ENCODE data around the gene CIDEA.
"Not testable (repeated sequence)": the region's sequence is repeated elsewhere in the genome, so short reads cannot be mapped to it uniquely, and the experiment has no call there.

CIDEA gene

GRCh38 chr18:12254136-12254819, at the start of gene CIDEA:
CIDEA (plus strand) TSS chr18:12254361; CDS start chr18:12254384, 23 bp downstream.
- no peak within 1 kb of the TSS for H3K4me3 Mint-ChIP-seq
- no peak for DNase-seq

GRCh38 chr18:12208296-12209153, 45.6 kb upstream of the CIDEA start:
- ATAC-seq; DNase-seq; H3K36me3 Mint-ChIP-seq (ENCODE audit: low read depth); H3K4me1 Mint-ChIP-seq; H3K9me3 Mint-ChIP-seq; H3K27ac Mint-ChIP-seq; H3K27me3 Mint-ChIP-seq; H3K4me3 Mint-ChIP-seq: not testable (repeated sequence)

More at GRCh38 chr18:12254136-12254819, at the start of gene CIDEA:
- Mint-ChIP-seq H3K9me3 (no peaks in the 10 kb centered on the region), H3K27me3 (peaks cover 52% of the 10 kb centered on the region), H3K36me3 (ENCODE audit: low read depth) (no peaks in the 10 kb centered on the region), H3K4me1 (no peaks in the 10 kb centered on the region), H3K27ac (no peak within 1 kb of the TSS)
- ATAC-seq: no peak

- not testable (repeated sequence) for H3K36me3 Mint-ChIP-seq (ENCODE audit: low read depth); H3K27ac Mint-ChIP-seq; H3K27me3 Mint-ChIP-seq; H3K4me3 Mint-ChIP-seq; H3K9me3 Mint-ChIP-seq; DNase-seq; ATAC-seq; H3K4me1 Mint-ChIP-seq
Observed at GRCh38 chr18:12212308-12212707, 41.9 kb upstream of the CIDEA start.

GRCh38 chr18:12214296-12215005, 39.7 kb upstream of the CIDEA start:
- DNase-seq; H3K4me3 Mint-ChIP-seq; H3K27ac Mint-ChIP-seq; H3K9me3 Mint-ChIP-seq; H3K27me3 Mint-ChIP-seq; H3K36me3 Mint-ChIP-seq (ENCODE audit: low read depth); H3K4me1 Mint-ChIP-seq; ATAC-seq: not testable (repeated sequence)

- not testable (repeated sequence) for ATAC-seq; H3K27me3 Mint-ChIP-seq; DNase-seq; H3K4me1 Mint-ChIP-seq; H3K27ac Mint-ChIP-seq; H3K4me3 Mint-ChIP-seq; H3K9me3 Mint-ChIP-seq; H3K36me3 Mint-ChIP-seq (ENCODE audit: low read depth)
Observed at GRCh38 chr18:12216471-12216870, 37.7 kb upstream of the CIDEA start.

GRCh38 chr18:12218603-12219002, 35.6 kb upstream of the CIDEA start:
- not testable (repeated sequence) for ATAC-seq; H3K27ac Mint-ChIP-seq; DNase-seq; H3K4me1 Mint-ChIP-seq; H3K36me3 Mint-ChIP-seq (ENCODE audit: low read depth); H3K4me3 Mint-ChIP-seq; H3K9me3 Mint-ChIP-seq; H3K27me3 Mint-ChIP-seq

GRCh38 chr18:12222041-12222440, 32.1 kb upstream of the CIDEA start:
- ATAC-seq; H3K27me3 Mint-ChIP-seq; H3K36me3 Mint-ChIP-seq (ENCODE audit: low read depth); H3K27ac Mint-ChIP-seq; H3K4me3 Mint-ChIP-seq; H3K4me1 Mint-ChIP-seq; DNase-seq; H3K9me3 Mint-ChIP-seq: not testable (repeated sequence)

- not testable (repeated sequence) for H3K27ac Mint-ChIP-seq; ATAC-seq; H3K4me3 Mint-ChIP-seq; H3K27me3 Mint-ChIP-seq; DNase-seq; H3K4me1 Mint-ChIP-seq; H3K9me3 Mint-ChIP-seq; H3K36me3 Mint-ChIP-seq (ENCODE audit: low read depth)
Observed at GRCh38 chr18:12223326-12223725, 30.8 kb upstream of the CIDEA start.

GRCh38 chr18:12226807-12227206, 27.4 kb upstream of the CIDEA start:
- not testable (repeated sequence) for H3K36me3 Mint-ChIP-seq (ENCODE audit: low read depth); H3K27ac Mint-ChIP-seq; H3K4me3 Mint-ChIP-seq; H3K9me3 Mint-ChIP-seq; H3K27me3 Mint-ChIP-seq; DNase-seq; ATAC-seq; H3K4me1 Mint-ChIP-seq

- not testable (repeated sequence) for DNase-seq; H3K9me3 Mint-ChIP-seq; H3K4me1 Mint-ChIP-seq; H3K36me3 Mint-ChIP-seq (ENCODE audit: low read depth); ATAC-seq; H3K4me3 Mint-ChIP-seq; H3K27me3 Mint-ChIP-seq; H3K27ac Mint-ChIP-seq
Observed at GRCh38 chr18:12227399-12228186, 26.6 kb upstream of the CIDEA start.

GRCh38 chr18:12228308-12228707, 25.9 kb upstream of the CIDEA start:
- H3K27ac Mint-ChIP-seq; H3K36me3 Mint-ChIP-seq (ENCODE audit: low read depth); H3K4me3 Mint-ChIP-seq; DNase-seq; H3K27me3 Mint-ChIP-seq; ATAC-seq; H3K9me3 Mint-ChIP-seq; H3K4me1 Mint-ChIP-seq: not testable (repeated sequence)

- DNase-seq; ATAC-seq; H3K4me3 Mint-ChIP-seq; H3K27ac Mint-ChIP-seq; H3K9me3 Mint-ChIP-seq; H3K27me3 Mint-ChIP-seq; H3K4me1 Mint-ChIP-seq; H3K36me3 Mint-ChIP-seq (ENCODE audit: low read depth): not testable (repeated sequence)
Observed at GRCh38 chr18:12230561-12230960, 23.6 kb upstream of the CIDEA start.

GRCh38 chr18:12231040-12231882, 22.9 kb upstream of the CIDEA start:
- no peak for DNase-seq
- Mint-ChIP-seq H3K36me3 (ENCODE audit: low read depth) (no peaks in the 10 kb centered on the region), H3K4me3 (no peak overlapping the region), H3K27ac (no peak overlapping the region), H3K27me3 (peaks cover 14% of the 10 kb centered on the region), H3K9me3 (no peaks in the 10 kb centered on the region), H3K4me1 (no peaks in the 10 kb centered on the region)
- no peak for ATAC-seq
